K562 (cell line): ENCODE results near the gene FAM131C. TPM values are rescaled to one million over a fixed set of nuclear protein-coding genes. Genes with fewer than 3 reads are reported as not detected.

Experiments used
- DMBX1 ChIP-seq: fragments of 250-450 bp; sonication (Bioruptor Pico); IDR thresholded peaks from 2 replicates; pipeline ENCODE4 v1.8.0; 2022; ENCODE audit warnings: inconsistent platforms, mild to moderate bottlenecking, moderate library complexity, borderline replicate concordance
- PTRF ChIP-seq: fragments of 450-650 bp; IDR thresholded peaks from 2 replicates; pipeline ENCODE4 v1.6.1; 2016; ENCODE audit warnings: mild to moderate bottlenecking, missing genetic modification characterization, missing compliant biosample characterization
- TEAD1 ChIP-seq, 2 experiments: fragments of 450-650 bp in 1 of 2; sonication (generic) in 1 of 2; formaldehyde crosslinking; IDR thresholded peaks; 2 replicates each; pipeline versions ENCODE4 v1.4.0 to v1.8.0; 2020 to 2022; ENCODE audit warnings: mild to moderate bottlenecking in 2 of 2, missing genetic modification reagents in 1 of 2
- ZNF134 ChIP-seq: fragments of 250-450 bp; sonication (Bioruptor Pico); conservative IDR thresholded peaks from 2 replicates; pipeline ENCODE4 v1.4.0; 2020
- polyA plus RNA-seq, 8 experiments: library from polyadenylated mRNA; depleted of rRNA in 4 of 8; stranded (reverse) in 5 of 8; unstranded in 3 of 8; fragments of >200 nt; fragmentation: Nextera tagmentation in 2 of 8; fragmentation: Illumina TruSeq in 1 of 8; extraction: Ambion mirVana in 2 of 8; extraction: Trizol in 1 of 8; gene quantifications; 2 replicates each; pipeline versions ENCODE4 v1.2.1 to v1.2.3, GENCODE V29; 2011 to 2014; ENCODE audit warnings: inconsistent platforms in 1 of 8, missing spikeins in 1 of 8
- total RNA-seq, 7 experiments: library from RNA; depleted of rRNA in 6 of 7; stranded (reverse); fragments of >200 nt in 6 of 7; fragmentation: Illumina TruSeq in 2 of 7; extraction: Trizol in 2 of 7; gene quantifications; 2 replicates each; pipeline versions ENCODE4 v1.2.1 to v1.2.3, GENCODE V29; 2011 to 2021; ENCODE audit warnings: low replicate concordance in 1 of 7
- TF ChIP-seq, protein P1 (sequence below): sonication (generic); formaldehyde crosslinking; IDR thresholded peaks from 2 replicates; pipeline ENCODE4 v1.8.0; 2022; ENCODE audit warnings: mild to moderate bottlenecking, missing genetic modification reagents
- TF ChIP-seq, protein P2 (sequence below): fragments of 250-450 bp; sonication (Bioruptor Pico); IDR thresholded peaks from 2 replicates; pipeline ENCODE4 v1.5.0; 2020; ENCODE audit warnings: mild to moderate bottlenecking, borderline replicate concordance

Gene FAM131C
- total and polyA plus RNA-seq, 9 of the 15 experiments (the other 6 are each of a cell fraction or from before 2014, with no cell fraction given), result 0.10 to 0.29 (median 0.16) TPM; not detected in 6

DNA sequence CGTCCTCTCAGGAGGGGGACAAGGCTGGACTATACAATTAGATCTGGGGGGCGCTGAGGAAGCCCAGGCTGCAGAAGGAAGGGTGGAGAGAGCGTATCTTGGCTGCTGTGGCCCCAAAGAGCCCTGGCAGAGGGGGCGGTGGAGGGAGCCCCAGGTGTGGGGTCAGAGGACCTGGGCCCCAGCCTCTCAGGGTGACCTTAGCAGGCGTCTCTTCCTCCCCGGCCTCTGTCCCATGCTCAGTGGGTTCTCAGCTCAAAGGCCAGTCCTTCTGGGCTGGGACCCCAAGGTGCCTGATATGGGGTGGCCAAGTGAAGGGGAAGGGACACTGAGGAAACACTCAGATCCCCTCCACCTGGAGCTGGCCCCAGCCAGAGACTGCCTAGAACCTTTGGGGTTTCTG lies 1.8 kb downstream of the FAM131C start (continued):
- TF ChIP-seq ZNF134 (CRISPR knock-in tag) (no peak), PTRF (tag) (no peak), TEAD1 (CRISPR knock-in tag; IDR thresholded peaks at IDR 0.05) (no peak), DMBX1 (no peak)
- TF ChIP-seq, protein P1, sequence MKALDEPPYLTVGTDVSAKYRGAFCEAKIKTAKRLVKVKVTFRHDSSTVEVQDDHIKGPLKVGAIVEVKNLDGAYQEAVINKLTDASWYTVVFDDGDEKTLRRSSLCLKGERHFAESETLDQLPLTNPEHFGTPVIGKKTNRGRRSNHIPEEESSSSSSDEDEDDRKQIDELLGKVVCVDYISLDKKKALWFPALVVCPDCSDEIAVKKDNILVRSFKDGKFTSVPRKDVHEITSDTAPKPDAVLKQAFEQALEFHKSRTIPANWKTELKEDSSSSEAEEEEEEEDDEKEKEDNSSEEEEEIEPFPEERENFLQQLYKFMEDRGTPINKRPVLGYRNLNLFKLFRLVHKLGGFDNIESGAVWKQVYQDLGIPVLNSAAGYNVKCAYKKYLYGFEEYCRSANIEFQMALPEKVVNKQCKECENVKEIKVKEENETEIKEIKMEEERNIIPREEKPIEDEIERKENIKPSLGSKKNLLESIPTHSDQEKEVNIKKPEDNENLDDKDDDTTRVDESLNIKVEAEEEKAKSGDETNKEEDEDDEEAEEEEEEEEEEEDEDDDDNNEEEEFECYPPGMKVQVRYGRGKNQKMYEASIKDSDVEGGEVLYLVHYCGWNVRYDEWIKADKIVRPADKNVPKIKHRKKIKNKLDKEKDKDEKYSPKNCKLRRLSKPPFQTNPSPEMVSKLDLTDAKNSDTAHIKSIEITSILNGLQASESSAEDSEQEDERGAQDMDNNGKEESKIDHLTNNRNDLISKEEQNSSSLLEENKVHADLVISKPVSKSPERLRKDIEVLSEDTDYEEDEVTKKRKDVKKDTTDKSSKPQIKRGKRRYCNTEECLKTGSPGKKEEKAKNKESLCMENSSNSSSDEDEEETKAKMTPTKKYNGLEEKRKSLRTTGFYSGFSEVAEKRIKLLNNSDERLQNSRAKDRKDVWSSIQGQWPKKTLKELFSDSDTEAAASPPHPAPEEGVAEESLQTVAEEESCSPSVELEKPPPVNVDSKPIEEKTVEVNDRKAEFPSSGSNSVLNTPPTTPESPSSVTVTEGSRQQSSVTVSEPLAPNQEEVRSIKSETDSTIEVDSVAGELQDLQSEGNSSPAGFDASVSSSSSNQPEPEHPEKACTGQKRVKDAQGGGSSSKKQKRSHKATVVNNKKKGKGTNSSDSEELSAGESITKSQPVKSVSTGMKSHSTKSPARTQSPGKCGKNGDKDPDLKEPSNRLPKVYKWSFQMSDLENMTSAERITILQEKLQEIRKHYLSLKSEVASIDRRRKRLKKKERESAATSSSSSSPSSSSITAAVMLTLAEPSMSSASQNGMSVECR (CRISPR knock-in tag), result no peak
- TF ChIP-seq, protein P2, sequence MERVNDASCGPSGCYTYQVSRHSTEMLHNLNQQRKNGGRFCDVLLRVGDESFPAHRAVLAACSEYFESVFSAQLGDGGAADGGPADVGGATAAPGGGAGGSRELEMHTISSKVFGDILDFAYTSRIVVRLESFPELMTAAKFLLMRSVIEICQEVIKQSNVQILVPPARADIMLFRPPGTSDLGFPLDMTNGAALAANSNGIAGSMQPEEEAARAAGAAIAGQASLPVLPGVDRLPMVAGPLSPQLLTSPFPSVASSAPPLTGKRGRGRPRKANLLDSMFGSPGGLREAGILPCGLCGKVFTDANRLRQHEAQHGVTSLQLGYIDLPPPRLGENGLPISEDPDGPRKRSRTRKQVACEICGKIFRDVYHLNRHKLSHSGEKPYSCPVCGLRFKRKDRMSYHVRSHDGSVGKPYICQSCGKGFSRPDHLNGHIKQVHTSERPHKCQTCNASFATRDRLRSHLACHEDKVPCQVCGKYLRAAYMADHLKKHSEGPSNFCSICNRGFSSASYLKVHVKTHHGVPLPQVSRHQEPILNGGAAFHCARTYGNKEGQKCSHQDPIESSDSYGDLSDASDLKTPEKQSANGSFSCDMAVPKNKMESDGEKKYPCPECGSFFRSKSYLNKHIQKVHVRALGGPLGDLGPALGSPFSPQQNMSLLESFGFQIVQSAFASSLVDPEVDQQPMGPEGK (CRISPR knock-in tag), result no peak
- TF ChIP-seq, all 486 proteins: peak for 0
